Measurements from ENCODE around the gene SMAD7.

Gene SMAD7

DNA sequence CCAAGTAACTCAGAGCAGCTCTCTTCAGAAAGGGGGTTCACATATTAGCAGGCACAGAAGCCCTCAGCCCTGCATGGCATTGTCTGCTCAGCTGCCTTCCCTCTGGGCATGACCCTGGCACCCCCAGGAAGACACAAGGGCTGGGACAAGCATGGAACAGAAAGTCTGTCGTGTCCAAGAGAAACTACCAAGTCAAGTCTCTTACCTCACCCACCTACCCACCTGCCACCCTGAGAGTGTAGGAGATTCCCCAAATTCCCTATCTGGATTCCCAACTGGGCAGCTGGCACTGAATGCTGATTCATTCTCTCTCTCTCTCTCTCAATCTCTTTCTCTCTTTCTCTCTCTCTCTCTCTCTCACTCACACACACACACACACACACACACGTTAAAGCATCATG is 21.6 kb downstream of the SMAD7 start:
- no peak for DNase-seq

- no peak for DNase-seq
These were observed 22.0 kb downstream of the SMAD7 start for GRCh38 chr18:48928787-48929186.

GRCh38 chr18:48927286-48928080 is 23.3 kb downstream of the SMAD7 start:
- no peak for DNase-seq

DNA sequence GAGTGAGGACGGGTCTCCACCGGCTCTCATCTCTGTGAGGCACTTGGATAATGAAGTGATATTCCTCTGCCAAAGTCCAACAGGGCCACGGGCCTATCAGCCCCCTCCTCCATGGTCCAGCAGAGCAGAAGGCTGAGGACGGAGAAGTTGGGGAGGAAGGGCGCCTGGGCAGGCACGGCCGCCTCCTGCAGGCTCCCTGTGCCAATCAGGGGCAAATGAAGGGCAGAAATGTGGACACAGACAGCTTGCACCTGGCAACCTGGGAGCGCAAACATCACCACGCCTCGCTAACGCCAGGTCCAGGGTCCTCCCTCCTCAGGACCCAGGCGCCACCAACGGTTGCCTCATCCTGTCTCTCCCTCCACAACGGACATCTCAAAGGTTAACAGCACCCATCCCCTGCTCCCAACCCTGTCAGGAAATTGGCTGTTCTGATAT is 24.3 kb downstream of the SMAD7 start:
- no peak for DNase-seq

- DNase-seq = no peak
These were observed 25.3 kb downstream of the SMAD7 start for GRCh38 chr18:48925491-48925780.

- DNase-seq = no peak
These were observed 25.9 kb downstream of the SMAD7 start for GRCh38 chr18:48924630-48925490.

DNA sequence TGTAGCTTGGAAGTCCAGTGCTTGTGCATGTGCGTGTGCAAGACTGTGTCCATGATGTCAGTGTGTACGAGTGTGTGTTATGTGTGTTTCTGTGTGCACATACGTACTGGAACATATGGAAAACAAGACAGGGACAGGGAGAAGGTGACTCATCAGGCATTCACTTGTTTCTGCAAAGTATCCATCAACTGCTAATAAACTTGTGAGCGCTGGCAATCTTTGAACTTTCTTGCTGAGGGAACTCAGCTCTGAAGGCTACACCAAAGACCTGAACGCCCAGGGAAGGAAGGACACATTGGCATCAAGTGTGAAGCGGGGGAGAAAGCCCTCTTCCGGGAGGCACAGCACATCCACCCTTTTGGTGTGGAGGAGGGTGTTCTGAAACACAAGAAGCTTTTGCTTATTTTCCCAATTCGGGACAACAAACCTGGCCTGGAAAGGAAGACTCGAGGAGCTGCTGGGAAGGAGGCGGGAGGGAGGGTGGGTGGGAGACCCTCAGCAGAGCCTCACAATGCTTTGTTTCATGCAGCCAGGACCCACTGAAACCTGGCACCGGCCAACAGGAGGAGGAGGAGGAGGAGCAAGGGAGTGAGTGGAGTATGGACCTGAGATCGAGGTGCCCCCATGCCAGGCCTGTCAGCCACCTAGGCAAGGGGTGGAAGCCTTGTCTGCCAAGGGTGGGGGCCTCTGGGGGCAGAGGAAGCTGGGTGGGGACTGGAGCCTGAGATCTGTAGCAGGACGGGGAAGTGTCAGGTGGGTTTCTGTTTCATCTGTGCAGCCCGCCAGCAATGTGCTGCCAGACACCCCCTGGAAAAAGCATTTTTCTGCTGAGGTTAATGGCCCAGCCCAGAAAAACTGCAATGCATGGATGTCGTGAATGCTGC is 26.8 kb downstream of the SMAD7 start:
- DNase-seq = no peak

DNA sequence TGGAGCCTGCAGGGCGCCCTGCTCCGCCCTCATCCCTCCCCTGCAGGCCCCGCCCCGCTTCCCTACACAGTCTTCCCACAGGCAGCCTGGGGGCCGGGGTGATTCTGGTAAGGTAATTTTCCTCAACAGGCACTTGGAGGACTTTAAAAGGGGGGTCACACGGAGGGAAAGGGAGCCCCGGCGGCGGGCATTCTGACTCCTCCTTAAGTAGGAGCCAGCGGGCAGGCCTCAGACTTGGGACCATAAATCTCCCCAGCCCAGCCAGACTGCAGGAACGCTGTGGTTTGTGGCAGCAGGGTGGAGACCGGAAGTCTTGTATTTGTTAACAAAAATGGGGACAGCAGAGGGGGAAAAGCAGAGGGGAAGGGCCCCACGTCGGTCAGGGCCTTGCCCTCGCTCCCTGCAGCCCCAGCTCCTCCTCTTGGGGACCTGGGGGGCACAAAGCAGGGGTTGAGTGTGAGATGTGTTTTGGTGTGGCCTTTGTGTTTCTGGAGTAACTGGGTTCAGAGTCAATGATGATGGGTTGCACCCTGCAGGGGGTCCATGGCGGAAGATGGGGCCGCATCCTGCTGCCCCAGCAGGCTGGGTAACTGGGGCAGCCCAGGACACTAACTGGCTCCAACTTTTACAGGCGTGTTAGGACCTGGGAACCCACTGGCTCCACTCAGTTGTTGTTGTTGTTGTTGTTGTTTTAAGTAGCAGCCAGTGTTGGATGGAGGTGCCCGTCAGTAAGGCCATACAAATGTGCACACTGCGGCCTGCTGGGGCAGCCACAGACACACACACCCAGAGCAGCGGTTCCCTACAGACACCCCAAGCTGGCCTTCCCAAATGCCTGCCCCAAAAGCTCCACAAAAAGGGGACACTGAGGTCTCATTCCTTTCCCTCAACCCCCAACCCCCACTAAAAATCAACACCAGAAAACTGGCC is 27.7 kb downstream of the SMAD7 start:
- DNase-seq = no peak

DNA sequence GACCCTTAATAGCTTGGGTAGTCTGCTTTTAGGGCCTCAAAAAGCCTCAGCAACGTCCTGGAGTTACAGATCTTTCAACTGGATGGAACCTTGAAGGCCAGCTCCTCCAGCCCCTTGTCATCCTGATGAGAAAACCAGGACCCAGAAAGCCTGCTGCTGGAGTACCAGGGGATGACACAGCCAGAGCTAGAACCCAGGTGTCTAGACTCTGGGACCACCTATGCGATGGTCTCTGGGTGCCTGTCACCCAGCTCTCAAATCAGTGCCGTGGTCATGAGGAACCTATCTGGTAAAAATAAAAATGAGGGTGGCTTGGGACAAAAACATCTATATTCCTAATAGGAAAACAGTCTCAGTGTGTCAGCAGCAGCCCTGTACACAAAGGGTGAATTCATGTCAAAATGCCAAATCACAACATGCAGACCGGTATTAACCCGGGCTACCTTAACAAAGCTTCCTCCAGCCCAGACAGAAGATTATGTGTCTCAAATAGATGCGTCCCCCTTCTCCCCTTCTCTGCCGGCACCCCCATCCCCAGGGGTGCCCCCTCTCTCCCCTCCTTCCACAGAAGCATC is 28.5 kb downstream of the SMAD7 start:
- DNase-seq = no peak

DNA sequence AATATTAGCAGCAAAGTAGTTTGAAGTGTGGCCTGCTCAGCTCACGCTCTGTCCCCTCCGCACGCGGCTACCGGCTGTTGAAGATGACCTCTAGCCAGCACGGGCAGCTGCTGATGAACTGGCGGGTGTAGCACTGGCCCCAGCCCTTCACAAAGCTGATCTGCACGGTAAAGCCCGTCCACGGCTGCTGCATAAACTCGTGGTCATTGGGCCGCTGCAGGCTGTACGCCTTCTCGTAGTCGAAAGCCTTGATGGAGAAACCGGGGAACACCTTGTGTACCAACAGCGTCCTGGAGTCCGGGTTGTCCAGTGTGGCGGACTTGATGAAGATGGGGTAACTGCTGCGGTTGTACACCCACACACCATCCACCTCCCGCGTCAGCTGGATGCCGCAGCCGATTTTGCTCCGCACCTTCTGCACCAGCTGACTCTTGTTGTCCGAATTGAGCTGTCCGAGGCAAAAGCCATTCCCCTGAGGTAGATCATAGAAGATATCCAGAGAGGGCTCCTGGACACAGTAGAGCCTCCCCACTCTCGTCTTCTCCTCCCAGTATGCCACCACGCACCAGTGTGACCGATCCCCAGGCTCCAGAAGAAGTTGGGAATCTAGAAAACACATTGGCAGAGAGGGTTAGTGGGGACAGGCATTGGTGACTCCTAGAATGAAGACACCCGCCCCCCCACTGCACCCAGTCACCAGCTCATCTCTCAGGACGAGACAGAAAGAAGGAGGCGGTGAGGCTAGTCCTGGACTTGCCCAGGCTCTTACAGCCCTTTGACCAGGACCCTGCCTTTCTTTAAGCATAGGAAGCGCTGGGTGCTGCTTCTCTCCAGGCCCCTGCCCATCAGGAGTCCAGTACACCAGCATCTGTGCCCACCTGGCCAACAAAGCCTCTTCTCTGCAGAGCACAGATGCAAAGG is 29.2 kb downstream of the SMAD7 start:
- DNase-seq = no peak

DNA sequence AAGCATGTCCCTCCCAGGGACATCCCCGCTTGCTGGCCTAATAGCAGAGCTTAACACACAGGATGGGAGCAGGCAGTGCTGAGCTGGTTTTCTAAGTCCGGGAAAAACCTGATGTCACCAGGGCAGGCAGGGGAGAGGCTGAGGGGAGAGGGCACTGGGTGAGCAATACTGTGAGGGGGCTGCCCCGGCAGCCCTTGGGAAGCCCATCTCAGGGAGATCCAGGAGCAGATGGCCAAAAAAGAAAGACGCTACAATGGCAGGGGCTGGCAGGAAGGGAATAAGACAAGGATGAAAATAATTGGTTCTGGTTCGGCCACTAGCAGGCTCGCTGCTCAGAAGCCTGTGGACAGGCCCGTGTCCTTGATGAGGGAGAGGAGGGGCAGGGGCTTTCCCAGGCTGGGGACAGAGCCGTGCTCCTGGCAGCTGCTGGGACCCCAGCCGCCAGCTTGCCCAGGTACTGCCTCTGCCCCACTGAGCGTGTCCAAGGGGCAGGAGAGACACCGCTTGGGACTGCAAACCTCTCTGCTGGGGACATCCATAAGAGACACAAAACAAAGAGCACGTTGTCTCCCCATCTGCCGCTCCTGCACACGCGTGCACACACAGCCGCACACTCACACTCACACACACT is 30.2 kb downstream of the SMAD7 start:
- DNase-seq = no peak

GRCh38 chr18:48919547-48919946 is 31.2 kb downstream of the SMAD7 start:
- no peak for DNase-seq

DNA sequence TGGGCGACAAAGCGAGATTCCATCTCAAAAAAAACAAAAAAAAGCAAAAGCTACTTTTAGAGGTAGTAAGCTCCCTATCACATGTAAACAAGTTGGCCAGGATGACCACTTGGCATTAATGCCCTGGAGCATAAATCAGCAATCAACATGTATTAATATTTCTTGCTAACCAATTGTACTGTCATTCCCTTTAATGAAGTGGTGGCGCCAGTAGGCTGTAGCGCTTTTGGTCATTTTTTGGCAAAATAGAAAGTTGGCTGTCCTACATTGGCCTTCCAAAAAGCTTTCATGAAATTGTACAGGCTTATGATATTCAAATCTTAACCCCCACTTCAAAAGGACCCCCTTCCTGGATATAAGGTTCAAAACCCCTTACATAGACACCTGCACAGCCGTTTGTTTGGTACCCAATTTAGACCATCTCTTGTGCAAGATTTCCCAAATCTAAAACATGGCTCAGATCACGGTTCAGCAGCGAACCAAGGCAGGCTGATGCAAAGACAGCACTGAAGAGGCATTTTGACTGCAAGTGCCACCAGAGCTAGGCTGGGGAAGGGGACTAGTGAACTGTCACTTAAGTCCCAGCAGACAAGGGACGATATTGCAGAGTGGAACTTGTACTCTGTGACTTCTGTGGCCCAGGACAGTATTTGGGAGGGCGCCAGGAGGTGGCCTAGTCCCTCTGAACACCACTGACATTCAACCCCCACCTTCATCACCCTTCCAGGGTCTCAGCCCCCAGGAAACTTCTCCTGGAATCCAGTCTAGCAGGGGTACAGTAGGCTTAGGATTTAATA is 31.9 kb downstream of the SMAD7 start:
- DNase-seq = no peak

GRCh38 chr18:48917579-48918517 is 32.9 kb downstream of the SMAD7 start:
- no peak for DNase-seq

DNA sequence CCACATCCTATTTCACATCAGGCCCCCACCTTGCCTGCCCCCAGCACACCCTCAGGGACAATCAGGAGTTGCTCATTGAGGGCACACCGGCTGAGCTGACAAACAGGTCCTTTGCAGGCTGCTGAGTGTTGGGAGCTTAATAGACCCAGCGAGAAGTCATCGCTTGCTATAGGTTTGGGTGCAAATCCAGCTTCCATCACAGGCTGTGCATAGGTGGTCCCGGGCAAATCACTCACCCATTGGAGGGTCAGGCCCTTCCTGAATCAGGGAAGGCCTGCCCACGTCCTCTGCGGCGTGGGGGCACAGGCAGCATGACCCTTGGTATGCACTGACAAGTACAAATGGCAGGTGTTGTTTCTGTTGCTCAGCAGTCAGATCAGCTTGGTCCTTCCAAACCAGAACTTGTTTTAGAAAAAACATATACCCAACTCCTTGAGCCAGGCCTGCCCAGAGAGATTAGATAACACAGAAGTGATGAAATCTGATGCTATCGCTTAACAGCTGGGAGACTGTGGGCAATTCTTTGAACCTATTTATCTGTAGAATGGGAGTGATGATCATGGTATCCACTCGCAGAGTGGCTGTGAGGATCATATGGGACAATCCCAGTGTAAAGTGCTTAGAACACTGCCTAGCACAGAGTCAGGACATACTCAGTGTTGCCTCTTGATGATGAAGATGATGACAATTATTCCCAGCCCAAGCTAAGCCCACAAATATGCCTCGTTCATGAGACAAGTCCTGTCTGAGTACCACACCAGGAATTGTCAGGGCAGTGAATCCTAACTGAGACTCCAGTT is 34.9 kb downstream of the SMAD7 start:
- no peak for DNase-seq

- no peak for DNase-seq
These were observed 36.0 kb downstream of the SMAD7 start for GRCh38 chr18:48914581-48915251.

DNA sequence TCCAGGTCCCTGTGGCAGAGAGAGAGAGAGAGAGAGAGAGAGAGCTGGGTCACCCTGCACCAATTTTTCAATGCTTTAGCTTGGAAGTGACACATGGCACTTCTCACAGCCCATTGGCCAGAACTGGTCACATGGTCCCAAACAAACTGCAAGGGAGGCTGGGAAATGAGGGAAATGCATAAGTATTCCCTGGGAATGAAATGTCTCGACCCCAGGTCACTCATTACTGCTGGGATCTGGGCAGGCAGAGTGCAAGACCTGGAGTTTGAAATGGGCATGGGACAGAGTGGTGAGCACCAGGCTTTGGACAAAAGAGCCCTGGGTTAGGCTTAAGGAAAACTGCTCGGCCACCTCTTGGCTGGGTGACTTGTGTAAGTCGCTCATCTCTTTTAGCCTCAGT is 37.0 kb downstream of the SMAD7 start:
- no peak for DNase-seq

Measured in NCI-H446 treated with DMSO at 0.1 percent for 48 hours (cell line).